Neural cell (in vitro differentiated cells): Measurements from ENCODE around the gene RNU2-63P.

Experiments used
- EZH2 ChIP-seq: fragments of 200-600, 300-800 bp; shearing (Covaris generic), sonication (generic); IDR thresholded peaks from 2 replicates; pipeline ENCODE4 v1.6.1; 2014; ENCODE audit warnings: antibody characterized with exemption, low read length, borderline replicate concordance, mild to moderate bottlenecking; ENCODE audit not compliant: insufficient read depth, poor library complexity, severe bottlenecking
- TF ChIP-seq, protein P1 (sequence below): fragments of 450-650 bp; IDR thresholded peaks from 2 replicates; pipeline ENCODE4 v1.5.1; 2014; ENCODE audit warnings: antibody characterized with exemption, mild to moderate bottlenecking, moderate library complexity; ENCODE audit not compliant: poor library complexity, severe bottlenecking

GRCh38 chr2:88048541-88048940, 32.2 kb upstream of the RNU2-63P start:
- TF ChIP-seq, protein P1, sequence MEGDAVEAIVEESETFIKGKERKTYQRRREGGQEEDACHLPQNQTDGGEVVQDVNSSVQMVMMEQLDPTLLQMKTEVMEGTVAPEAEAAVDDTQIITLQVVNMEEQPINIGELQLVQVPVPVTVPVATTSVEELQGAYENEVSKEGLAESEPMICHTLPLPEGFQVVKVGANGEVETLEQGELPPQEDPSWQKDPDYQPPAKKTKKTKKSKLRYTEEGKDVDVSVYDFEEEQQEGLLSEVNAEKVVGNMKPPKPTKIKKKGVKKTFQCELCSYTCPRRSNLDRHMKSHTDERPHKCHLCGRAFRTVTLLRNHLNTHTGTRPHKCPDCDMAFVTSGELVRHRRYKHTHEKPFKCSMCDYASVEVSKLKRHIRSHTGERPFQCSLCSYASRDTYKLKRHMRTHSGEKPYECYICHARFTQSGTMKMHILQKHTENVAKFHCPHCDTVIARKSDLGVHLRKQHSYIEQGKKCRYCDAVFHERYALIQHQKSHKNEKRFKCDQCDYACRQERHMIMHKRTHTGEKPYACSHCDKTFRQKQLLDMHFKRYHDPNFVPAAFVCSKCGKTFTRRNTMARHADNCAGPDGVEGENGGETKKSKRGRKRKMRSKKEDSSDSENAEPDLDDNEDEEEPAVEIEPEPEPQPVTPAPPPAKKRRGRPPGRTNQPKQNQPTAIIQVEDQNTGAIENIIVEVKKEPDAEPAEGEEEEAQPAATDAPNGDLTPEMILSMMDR, result no peak
- TF ChIP-seq EZH2, result no peak
